Karpas-422 (cell line): ENCODE measurements around the gene TM7SF3. TPM values are rescaled to one million over a fixed set of nuclear protein-coding genes. Genes with fewer than 3 reads are reported as not detected.
"Not testable (repeated sequence)": the region's sequence is repeated elsewhere in the genome, so short reads cannot be mapped to it uniquely, and the experiment has no call there.

Experiments
- DNase-seq: peaks from one replicate; pipeline ENCODE4 v3.0.0-alpha.2; 2015
- H2AFZ ChIP-seq: fragments of 200-600 bp; sonication (generic); 2 replicates; pipeline ENCODE4 v1.6.1; 2014; ENCODE audit warnings: antibody characterized with exemption, low read length, mixed read lengths
- H3K27ac ChIP-seq: fragments of 200-600 bp; sonication (generic); 2 replicates; pipeline ENCODE4 v1.5.1; 2014; ENCODE audit warnings: mild to moderate bottlenecking, low read length, moderate library complexity
- H3K27me3 ChIP-seq: fragments of 200-600 bp; sonication (generic); 2 replicates; pipeline ENCODE4 v1.6.1; 2014; ENCODE audit warnings: low read length, mixed read lengths
- H3K36me3 ChIP-seq: fragments of 200-600 bp; sonication (generic); 2 replicates; pipeline ENCODE4 v1.6.1; 2014; ENCODE audit warnings: low read length, mixed read lengths; ENCODE audit not compliant: insufficient read depth
- H3K4me1 ChIP-seq: fragments of 200-600 bp; sonication (generic); 2 replicates; pipeline ENCODE4 v1.6.1; 2014; ENCODE audit warnings: mild to moderate bottlenecking, low read length, mixed read lengths
- H3K4me2 ChIP-seq: fragments of 200-600 bp; sonication (generic); 2 replicates; pipeline ENCODE4 v1.6.1; 2014; ENCODE audit warnings: low read length, low read depth, mild to moderate bottlenecking; ENCODE audit not compliant: poor library complexity, severe bottlenecking
- H3K4me3 ChIP-seq: fragments of 200-600 bp; sonication (generic); 2 replicates; pipeline ENCODE4 v1.5.1; 2014; ENCODE audit warnings: mild to moderate bottlenecking, antibody characterized with exemption, low read length, mixed read lengths
- H3K79me2 ChIP-seq: fragments of 200-600 bp; sonication (generic); 2 replicates; pipeline ENCODE4 v1.6.1; 2014; ENCODE audit warnings: mild to moderate bottlenecking, low read length, mixed read lengths
- H3K9ac ChIP-seq: fragments of 200-600 bp; sonication (generic); 2 replicates; pipeline ENCODE4 v1.6.0; 2014; ENCODE audit warnings: low read length
- H3K9me2 ChIP-seq: fragments of 200-600 bp; sonication (generic), shearing (Covaris generic); replicated peaks from 2 replicates; pipeline ENCODE4 v1.6.0; 2014; ENCODE audit warnings: mild to moderate bottlenecking, low read length, moderate library complexity; ENCODE audit not compliant: insufficient read depth
- H3K9me3 ChIP-seq: fragments of 300-700, 200-600 bp; sonication (generic); 2 replicates; pipeline ENCODE4 v1.6.1; 2014; ENCODE audit warnings: low read length, mixed read lengths
- H4K20me1 ChIP-seq: fragments of 200-600 bp; sonication (generic); 2 replicates; pipeline ENCODE4 v1.6.1; 2014; ENCODE audit warnings: mild to moderate bottlenecking, antibody characterized with exemption, low read length, low read depth; ENCODE audit not compliant: insufficient read depth
- total RNA-seq: library from RNA; depleted of rRNA; stranded (reverse); fragments of >200 nt; shearing (Covaris generic); gene quantifications from 2 replicates; pipeline ENCODE4 v1.2.3, GENCODE V29; 2014; ENCODE audit warnings: low replicate concordance

TM7SF3 gene
- total RNA-seq, 1 experiment from 2014 or later: 59.0 TPM

DNA sequence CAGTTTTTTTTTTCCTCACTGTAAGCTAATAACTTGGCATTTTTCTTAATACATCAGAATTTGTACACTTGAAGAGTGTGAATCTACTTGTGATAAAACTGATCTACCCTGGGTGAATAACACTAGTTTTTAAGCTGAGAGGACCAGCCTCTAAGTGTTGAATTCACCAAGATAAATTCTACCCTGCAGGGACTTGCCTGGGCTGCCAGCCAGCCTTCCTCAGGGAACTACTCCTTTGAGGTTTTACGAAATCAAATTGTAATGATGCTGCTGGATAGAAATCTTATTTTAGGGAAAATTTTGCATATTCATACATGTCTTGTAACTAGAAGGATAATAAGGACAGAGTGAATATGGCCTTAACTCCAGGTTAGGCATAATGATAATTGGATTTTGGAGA lies 10.1 kb upstream of the TM7SF3 start:
- H3K4me2 ChIP-seq: peak overlapping the region; percentile 71
- H3K4me1 ChIP-seq: peaks cover 31% of the 10 kb centered on the region
- H3K9me3 ChIP-seq: no peaks in the 10 kb centered on the region
- H3K79me2 ChIP-seq: peaks cover 47% of the 10 kb centered on the region
- no peak overlapping the region for H3K27ac ChIP-seq
- no peak overlapping the region for H2AFZ ChIP-seq
- no peak for DNase-seq
- peaks cover 30% of the 10 kb centered on the region for H3K36me3 ChIP-seq
- H3K9ac ChIP-seq: no peak overlapping the region
- H3K9me2 ChIP-seq: no peaks in the 10 kb centered on the region
- H3K27me3 ChIP-seq: no peaks in the 10 kb centered on the region
- no peak overlapping the region for H3K4me3 ChIP-seq
- no peaks in the 10 kb centered on the region for H4K20me1 ChIP-seq

DNA sequence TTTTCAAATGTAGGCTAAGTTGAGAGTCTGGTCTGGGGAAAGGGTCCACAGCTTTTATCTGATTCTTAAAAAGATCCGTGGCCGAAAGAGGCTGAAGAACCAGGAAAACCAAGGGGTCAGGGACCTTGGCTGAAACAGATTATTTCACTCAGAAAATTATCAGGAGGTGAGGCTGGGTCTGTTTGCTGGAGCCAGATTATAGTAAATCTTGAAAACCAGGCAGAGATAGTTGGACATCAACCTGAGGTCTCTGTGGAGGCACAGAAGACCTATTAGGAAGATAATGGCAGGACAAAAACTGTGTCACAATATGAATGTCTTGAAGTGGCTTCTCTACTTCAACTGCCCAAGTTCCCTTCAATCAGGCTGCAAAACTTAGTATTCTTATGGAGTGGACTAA lies 6.6 kb upstream of the TM7SF3 start:
- no peaks in the 10 kb centered on the region for H3K9me2 ChIP-seq
- H3K79me2 ChIP-seq: peaks cover 31% of the 10 kb centered on the region
- peaks cover 2% of the 10 kb centered on the region; the same call in 1 of the 2 replicates for H3K36me3 ChIP-seq
- H4K20me1 ChIP-seq: no peaks in the 10 kb centered on the region
- H3K4me1 ChIP-seq: peaks cover 29% of the 10 kb centered on the region
- H3K4me3 ChIP-seq: no peak overlapping the region
- no peak overlapping the region for H3K4me2 ChIP-seq
- no peaks in the 10 kb centered on the region for H3K27me3 ChIP-seq
- H2AFZ ChIP-seq: no peak overlapping the region
- H3K9me3 ChIP-seq: no peaks in the 10 kb centered on the region
- no peak overlapping the region for H3K27ac ChIP-seq
- no peak for DNase-seq
- H3K9ac ChIP-seq: no peak overlapping the region

DNA sequence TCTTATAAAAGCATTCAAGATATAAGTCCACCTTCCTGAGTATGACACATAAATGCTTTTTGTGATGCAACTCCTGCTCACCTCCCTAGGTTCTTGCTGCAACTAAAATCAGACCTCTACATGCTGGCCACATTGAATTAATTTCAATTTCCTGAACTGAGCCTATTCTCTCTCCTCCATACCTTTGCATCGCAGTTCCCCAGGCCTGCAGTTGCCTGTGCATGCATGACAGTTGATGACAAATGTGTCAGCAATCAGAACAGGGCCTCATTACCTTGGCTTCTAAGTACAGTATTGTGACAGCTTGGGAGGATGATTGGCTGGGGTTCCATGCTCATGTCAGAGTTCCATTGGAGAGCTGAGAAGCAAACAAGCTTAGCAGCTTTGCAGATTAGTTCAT lies 3.9 kb upstream of the TM7SF3 start:
- Histone ChIP-seq H3K9me2 (no peaks in the 10 kb centered on the region), H3K4me1 (peaks cover 22% of the 10 kb centered on the region), H3K36me3 (no peaks in the 10 kb centered on the region), H3K9ac (no peak overlapping the region), H4K20me1 (no peaks in the 10 kb centered on the region), H3K4me2 (no peak overlapping the region), H3K4me3 (no peak overlapping the region), H3K9me3 (no peaks in the 10 kb centered on the region), H2AFZ (no peak overlapping the region), H3K27me3 (no peaks in the 10 kb centered on the region), H3K27ac (no peak overlapping the region), H3K79me2 (peaks cover 13% of the 10 kb centered on the region)
- DNase-seq: no peak

DNA sequence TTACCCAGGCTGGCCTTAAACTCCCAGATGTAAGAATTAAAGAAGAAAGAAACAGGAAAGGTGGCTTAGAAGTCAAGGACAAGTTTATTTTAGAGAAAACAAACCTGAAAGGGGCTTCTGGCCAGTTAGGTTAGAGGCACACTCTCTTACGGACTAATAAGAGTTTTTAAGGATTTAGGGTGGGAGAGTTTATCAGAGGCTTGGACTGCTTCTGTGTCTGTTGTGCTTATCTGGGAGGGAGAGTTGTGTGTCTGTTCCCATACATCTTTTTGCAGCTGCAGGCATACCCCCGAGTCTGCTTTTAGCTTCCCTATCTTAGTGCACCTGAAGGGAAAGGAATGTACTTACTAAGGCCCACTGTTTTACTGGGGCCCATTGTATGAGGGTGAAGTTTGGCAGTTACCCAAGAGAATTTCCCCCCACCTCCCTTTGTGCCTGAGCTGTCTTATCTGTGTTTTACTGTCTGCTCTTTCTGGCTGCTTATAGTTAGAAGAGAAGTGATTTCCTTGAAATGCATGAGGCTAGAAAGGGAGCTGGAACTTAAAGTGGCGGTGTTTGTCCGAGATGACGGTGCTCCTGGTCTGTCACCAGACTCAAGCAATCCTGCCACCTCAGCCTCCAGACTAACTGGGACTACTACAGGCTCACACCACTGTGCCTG lies 3.1 kb upstream of the TM7SF3 start:
- H3K4me3 ChIP-seq, DNase-seq, H3K9me3 ChIP-seq, H3K27me3 ChIP-seq, H3K9ac ChIP-seq, H4K20me1 ChIP-seq, H3K4me2 ChIP-seq, H3K27ac ChIP-seq, H3K36me3 ChIP-seq, H3K9me2 ChIP-seq, H2AFZ ChIP-seq: not testable (repeated sequence)
- peaks cover 14% of the 10 kb centered on the region for H3K79me2 ChIP-seq
- peaks cover 30% of the 10 kb centered on the region for H3K4me1 ChIP-seq

DNA sequence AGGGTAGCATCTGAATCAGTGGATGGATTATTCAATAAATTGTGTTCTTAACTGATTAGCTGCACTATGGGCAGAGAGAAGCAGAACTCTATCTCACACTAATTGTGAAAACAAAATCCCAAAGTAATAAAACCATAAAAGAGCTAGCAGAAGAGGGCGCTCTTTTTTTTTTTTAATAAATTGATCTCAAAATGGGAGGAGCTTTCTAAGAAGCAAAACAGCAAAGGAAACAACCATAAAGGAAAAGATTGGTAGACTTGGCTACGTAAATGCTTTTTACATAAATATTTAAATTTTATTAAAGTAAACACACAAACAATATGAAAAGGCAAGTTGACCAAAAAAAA lies 1.5 kb upstream of the TM7SF3 start:
- Histone ChIP-seq H3K27me3 (no peaks in the 10 kb centered on the region), H4K20me1 (no peaks in the 10 kb centered on the region), H3K4me1 (peaks cover 41% of the 10 kb centered on the region), H3K4me3 (no peak overlapping the region), H3K9me2 (no peaks in the 10 kb centered on the region), H3K27ac (no peak overlapping the region), H3K36me3 (0 out of 2 replicates have a peak, but pooled peaks cover 3% of the 10 kb centered on the region), H3K9me3 (no peaks in the 10 kb centered on the region), H3K79me2 (peaks cover 28% of the 10 kb centered on the region), H3K9ac (no peak overlapping the region), H2AFZ (peak overlapping the region; percentile 100), H3K4me2 (peak overlapping the region; percentile 96)
- DNase-seq: peak; percentile 84

DNA sequence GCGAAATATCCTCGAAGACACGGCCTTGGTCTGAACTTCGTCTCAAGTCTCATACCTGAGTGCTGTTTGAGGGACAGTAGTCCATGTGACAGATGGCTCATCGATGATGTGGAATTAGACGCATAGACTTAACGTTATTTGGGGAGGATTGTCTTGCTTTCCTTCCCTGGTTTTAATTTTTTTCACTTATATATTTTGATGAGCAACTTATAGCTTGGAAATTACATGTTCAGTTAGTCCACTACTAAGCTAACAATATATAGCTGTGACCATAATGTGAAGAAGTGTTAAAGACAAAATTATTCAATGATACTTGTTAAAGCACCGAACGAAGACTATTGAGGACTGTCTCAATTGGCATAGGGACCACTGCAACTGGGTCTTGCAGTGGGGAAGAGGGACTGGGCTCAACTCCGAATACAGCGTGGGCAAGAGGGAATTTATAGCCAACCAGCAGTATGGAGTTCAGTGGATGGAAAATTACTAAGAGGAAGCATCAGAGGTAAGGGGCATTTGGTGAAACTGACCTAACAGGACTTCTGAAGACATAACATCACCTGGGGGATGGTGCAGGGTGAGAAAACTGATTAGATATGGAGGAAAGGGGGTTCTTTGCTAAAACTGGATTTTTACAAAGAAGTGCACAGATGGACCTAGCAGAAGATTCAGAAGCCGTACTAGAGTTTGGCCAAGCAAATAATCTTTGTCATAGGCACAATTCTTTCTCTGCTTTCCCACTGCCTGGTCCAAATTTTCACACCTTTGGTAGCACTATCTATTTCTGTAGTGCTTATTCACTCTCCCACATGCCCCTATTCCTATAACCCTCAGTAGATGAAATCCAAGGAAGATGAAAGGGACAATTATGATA lies 910 bp upstream of the TM7SF3 start:
- peak overlapping the region; percentile 96 for H3K4me2 ChIP-seq
- H3K9me2 ChIP-seq: no peaks in the 10 kb centered on the region
- peaks cover 47% of the 10 kb centered on the region for H3K4me1 ChIP-seq
- peaks cover 7% of the 10 kb centered on the region; the same call in 1 of the 2 replicates for H3K36me3 ChIP-seq
- H3K27ac ChIP-seq: peak overlapping the region; percentile 56; the same call in 1 of the 2 replicates
- no peaks in the 10 kb centered on the region for H3K27me3 ChIP-seq
- no peaks in the 10 kb centered on the region for H3K9me3 ChIP-seq
- no peaks in the 10 kb centered on the region for H4K20me1 ChIP-seq
- peak; percentile 61 for DNase-seq
- H3K4me3 ChIP-seq: peak overlapping the region; percentile 97
- H3K79me2 ChIP-seq: peaks cover 34% of the 10 kb centered on the region
- peak overlapping the region; percentile 100 for H2AFZ ChIP-seq
- peak overlapping the region; percentile 73 for H3K9ac ChIP-seq

DNA sequence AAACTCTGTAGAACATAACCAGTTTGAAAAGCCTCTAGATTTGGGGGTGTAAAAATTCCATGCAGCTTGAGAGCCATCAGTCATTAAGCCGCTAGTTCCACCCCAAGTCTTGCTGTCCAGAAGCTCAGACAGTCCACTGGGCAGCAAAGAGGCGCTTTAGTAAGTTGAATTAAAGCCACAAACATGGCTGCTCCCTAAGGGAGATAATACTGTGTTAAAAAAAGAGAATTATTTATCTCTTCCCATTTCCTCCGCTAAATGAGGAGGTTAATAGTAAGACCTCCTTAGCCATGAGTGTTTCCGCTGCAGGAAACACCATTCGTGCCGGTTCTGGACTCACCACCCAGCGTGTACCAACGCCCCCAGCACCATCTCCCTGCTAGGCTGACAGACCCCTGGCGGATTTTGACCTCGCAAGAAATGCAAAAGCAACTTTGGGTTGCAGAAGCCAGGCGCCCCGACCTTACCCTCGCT lies 536 bp downstream of the TM7SF3 start:
- Histone ChIP-seq H3K9ac (peak overlapping the region; percentile 81), H3K4me2 (peak overlapping the region; percentile 96), H3K27ac (peak overlapping the region; percentile 47), H3K79me2 (peaks cover 47% of the 10 kb centered on the region), H3K27me3 (no peaks in the 10 kb centered on the region), H2AFZ (peak overlapping the region; percentile 88), H4K20me1 (no peaks in the 10 kb centered on the region), H3K4me3 (peak overlapping the region; percentile 97), H3K9me2 (no peaks in the 10 kb centered on the region), H3K9me3 (no peaks in the 10 kb centered on the region), H3K36me3 (peaks cover 7% of the 10 kb centered on the region; the same call in 1 of the 2 replicates), H3K4me1 (peaks cover 61% of the 10 kb centered on the region)
- peak; percentile 65 for DNase-seq

DNA sequence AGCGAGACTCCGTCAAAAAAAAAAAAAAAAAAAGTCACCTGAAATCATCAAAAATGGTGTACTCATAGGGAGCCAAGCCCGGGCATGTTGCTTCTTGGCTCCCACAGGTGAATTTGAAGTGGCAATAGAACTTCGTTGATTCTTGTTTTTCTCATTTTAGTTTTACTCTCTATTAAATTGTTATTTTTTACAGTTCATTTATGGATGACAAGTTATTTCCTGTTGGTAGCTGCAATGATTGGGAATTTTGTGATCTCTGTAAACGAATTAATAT lies 1.3 kb downstream of the TM7SF3 start:
- DNase-seq: no peak
- Histone ChIP-seq H4K20me1 (no peaks in the 10 kb centered on the region), H3K4me2 (peak overlapping the region; percentile 96), H3K27ac (no peak overlapping the region), H3K9me3 (no peaks in the 10 kb centered on the region), H3K4me3 (peak overlapping the region; percentile 97), H3K9ac (peak overlapping the region; percentile 81), H3K27me3 (no peaks in the 10 kb centered on the region), H3K36me3 (peaks cover 7% of the 10 kb centered on the region; the same call in 1 of the 2 replicates), H3K4me1 (peaks cover 68% of the 10 kb centered on the region), H3K9me2 (no peaks in the 10 kb centered on the region), H3K79me2 (peaks cover 54% of the 10 kb centered on the region), H2AFZ (no peak overlapping the region)
